Activated T-helper 1 cell treated with anti-CD3 and anti-CD28 coated beads, Interleukin-12 subunit alpha, Interleukin-12 subunit beta, Interleukin-2, Interleukin-4 antibody, amounts not matched to agents 30 ng/mL and 10 ng/mL and 1 ng/mL, durations not matched to agents 14 hours and 24 hours and 36 hours (primary cell): ENCODE data around the gene GALNTL6. TPM values are rescaled to one million over a fixed set of nuclear protein-coding genes. Genes with fewer than 3 reads are reported as not detected.
"Not testable (repeated sequence)": the region's sequence is repeated elsewhere in the genome, so short reads cannot be mapped to it uniquely, and the experiment has no call there.

Experiments
- DNase-seq: peaks from one replicate; pipeline ENCODE4 v3.0.0; 2021; ENCODE audit warnings: low spot score
- H3K27ac Mint-ChIP-seq: one replicate; pipeline ENCODE4 v1.8.0; 2021; ENCODE audit warnings: mild to moderate bottlenecking, mixed read lengths
- H3K27me3 Mint-ChIP-seq: one replicate; pipeline ENCODE4 v1.8.0; 2022; ENCODE audit warnings: mild to moderate bottlenecking, moderate library complexity, mixed read lengths; ENCODE audit not compliant: insufficient read depth
- H3K36me3 Mint-ChIP-seq: one replicate; pipeline ENCODE4 v1.8.0; 2021; ENCODE audit warnings: low read depth, mixed read lengths
- H3K4me1 Mint-ChIP-seq: one replicate; pipeline ENCODE4 v1.8.0; 2021; ENCODE audit warnings: low read depth, mixed read lengths
- H3K4me3 Mint-ChIP-seq: one replicate; pipeline ENCODE4 v1.8.0; 2021; ENCODE audit warnings: mild to moderate bottlenecking, moderate library complexity, mixed read lengths
- H3K9me3 Mint-ChIP-seq: one replicate; pipeline ENCODE4 v1.8.0; 2021; ENCODE audit warnings: mixed read lengths
- intact Hi-C: fragments of 100-400 bp; cut with micrococcal nuclease; formaldehyde crosslinking; loops from one replicate; pipeline ENCODE4 v1.15.1; 2024
- total RNA-seq: library from RNA; stranded (reverse); gene quantifications from 2 replicates; pipeline ENCODE4 v1.2.3, GENCODE V29; 2022

The GALNTL6 gene
- total RNA-seq, 1 donor from 2014 or later: not detected

DNA sequence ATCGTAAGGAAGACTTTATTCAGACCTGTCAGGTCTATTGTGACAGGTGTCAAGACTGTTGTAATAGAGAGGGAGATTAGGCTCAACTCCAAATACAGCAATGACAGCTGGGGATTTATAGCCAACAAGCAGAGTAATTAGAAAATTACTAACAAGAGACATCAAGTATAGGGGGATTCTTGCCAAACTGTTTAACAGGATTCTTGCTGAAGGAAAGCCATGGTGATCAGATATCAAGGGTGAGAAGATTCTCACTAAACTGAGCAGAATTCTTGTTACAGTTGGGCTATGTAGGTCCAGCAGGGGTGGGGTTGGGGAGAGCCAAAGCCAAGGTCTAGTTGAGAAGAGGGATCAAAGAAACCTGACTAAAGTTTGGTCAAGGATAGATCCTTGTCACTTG is 894.4 kb downstream of the GALNTL6 start:
- no peak overlapping the region for H3K4me3 Mint-ChIP-seq
- intact Hi-C loops: no loop called here
- H3K36me3 Mint-ChIP-seq: no peaks in the 10 kb centered on the region

DNA sequence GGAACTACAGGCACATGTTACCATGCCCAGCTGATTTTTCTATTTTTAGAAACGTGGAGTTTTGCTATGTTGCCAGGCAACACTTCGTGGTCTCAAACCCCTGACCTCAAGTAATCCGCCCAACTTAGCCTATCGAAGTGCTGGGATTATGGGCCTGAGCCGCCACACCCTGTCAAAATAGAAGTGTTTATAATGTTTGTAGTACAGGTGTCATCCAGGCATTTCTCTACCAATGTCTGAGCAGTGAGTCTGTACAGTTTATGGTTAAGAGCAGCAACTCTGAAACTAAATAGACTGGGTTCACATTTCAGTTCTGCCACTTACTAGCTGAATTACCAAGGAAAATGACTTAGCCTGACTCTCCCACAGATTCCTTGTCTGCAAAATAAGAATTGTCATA is 895.0 kb downstream of the GALNTL6 start:
- no peak overlapping the region for H3K4me3 Mint-ChIP-seq
- H3K9me3 Mint-ChIP-seq: peaks cover 13% of the 10 kb centered on the region
- H3K27ac Mint-ChIP-seq: no peak overlapping the region
- no peaks in the 10 kb centered on the region for H3K4me1 Mint-ChIP-seq
- intact Hi-C loops: no loop called here
- no peaks in the 10 kb centered on the region for H3K36me3 Mint-ChIP-seq
- DNase-seq: no peak
- H3K27me3 Mint-ChIP-seq: no peaks in the 10 kb centered on the region

More for the DNA sequence above, 894.4 kb downstream of the GALNTL6 start:
- Mint-ChIP-seq H3K27ac (no peak overlapping the region), H3K9me3 (peaks cover 13% of the 10 kb centered on the region), H3K27me3 (no peaks in the 10 kb centered on the region), H3K4me1 (no peaks in the 10 kb centered on the region)
- no peak for DNase-seq

DNA sequence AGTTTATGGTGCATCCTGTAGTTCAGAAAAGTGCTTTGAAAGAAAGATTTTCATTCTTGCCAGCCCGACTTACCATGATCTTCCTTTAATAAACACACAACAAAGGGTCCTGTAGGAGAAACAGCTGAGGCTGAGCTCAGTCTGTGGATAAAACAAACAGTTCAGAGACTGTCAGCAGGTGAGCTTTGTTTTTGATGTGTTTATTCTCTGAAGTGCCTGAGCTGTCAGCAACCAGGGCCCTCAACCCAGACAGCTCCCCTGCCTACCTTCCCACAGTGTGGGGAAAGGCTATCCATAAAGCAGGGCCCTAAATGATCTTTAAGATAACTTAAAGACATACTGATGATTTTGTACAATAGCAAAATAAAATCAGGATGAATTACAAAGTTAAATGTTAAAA is 896.2 kb downstream of the GALNTL6 start:
- no peak overlapping the region for H3K4me3 Mint-ChIP-seq
- H3K4me1 Mint-ChIP-seq: no peaks in the 10 kb centered on the region
- no peak overlapping the region for H3K27ac Mint-ChIP-seq
- DNase-seq: no peak
- intact Hi-C loops: no loop called here
- H3K36me3 Mint-ChIP-seq: no peaks in the 10 kb centered on the region
- H3K27me3 Mint-ChIP-seq: no peaks in the 10 kb centered on the region
- H3K9me3 Mint-ChIP-seq: peaks cover 13% of the 10 kb centered on the region

- Mint-ChIP-seq H3K36me3 (no peaks in the 10 kb centered on the region), H3K4me3 (no peak overlapping the region), H3K9me3 (no peaks in the 10 kb centered on the region), H3K27me3 (no peaks in the 10 kb centered on the region), H3K4me1 (no peaks in the 10 kb centered on the region), H3K27ac (no peak overlapping the region)
- DNase-seq: no peak
- intact Hi-C loops: no loop called here
These were observed 903.1 kb downstream of the GALNTL6 start for GRCh38 chr4:172716291-172716690.

DNA sequence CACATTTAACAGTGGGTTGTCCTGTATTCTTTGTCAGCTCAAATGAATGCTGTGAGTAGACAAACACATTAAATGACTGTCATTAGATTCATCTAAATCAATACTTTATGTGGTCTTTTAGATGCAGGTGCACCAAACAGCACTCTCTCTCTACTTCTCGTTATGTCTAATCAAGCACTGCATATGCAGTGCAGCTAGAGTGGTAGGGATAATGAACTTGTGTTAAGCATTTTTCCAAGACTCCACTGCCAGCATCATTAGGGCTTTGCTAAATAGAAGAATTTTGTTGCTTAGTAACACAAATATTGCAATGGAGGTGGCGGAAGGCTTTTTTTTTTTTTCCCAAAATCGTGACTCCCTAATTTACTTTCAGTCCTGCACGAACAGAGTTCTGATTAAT is 908.5 kb downstream of the GALNTL6 start:
- no peak overlapping the region for H3K4me3 Mint-ChIP-seq
- peaks cover 5% of the 10 kb centered on the region for H3K9me3 Mint-ChIP-seq
- H3K4me1 Mint-ChIP-seq: no peaks in the 10 kb centered on the region
- intact Hi-C loops: no loop called here
- no peaks in the 10 kb centered on the region for H3K27me3 Mint-ChIP-seq
- H3K27ac Mint-ChIP-seq: no peak overlapping the region
- DNase-seq: no peak
- no peaks in the 10 kb centered on the region for H3K36me3 Mint-ChIP-seq

DNA sequence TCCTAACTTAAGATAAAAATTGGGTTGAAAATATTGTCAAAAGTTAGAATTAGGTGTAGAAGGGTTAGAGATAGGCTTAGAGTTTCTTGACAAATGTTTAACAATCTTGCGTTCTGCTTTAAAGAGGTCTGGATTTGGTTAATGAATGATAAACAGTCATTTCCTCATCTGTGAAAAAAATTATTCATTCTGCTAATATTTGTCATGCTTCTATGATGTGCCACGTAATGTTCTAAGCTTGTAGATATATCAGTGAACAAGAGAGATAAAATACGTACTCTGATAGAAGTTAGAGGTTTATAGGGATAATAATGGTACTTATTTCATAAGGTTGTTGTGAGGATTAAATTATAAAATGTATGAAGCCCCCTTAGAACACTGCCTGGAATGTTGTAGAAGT is 912.4 kb downstream of the GALNTL6 start:
- no peaks in the 10 kb centered on the region for H3K36me3 Mint-ChIP-seq
- DNase-seq: no peak

DNA sequence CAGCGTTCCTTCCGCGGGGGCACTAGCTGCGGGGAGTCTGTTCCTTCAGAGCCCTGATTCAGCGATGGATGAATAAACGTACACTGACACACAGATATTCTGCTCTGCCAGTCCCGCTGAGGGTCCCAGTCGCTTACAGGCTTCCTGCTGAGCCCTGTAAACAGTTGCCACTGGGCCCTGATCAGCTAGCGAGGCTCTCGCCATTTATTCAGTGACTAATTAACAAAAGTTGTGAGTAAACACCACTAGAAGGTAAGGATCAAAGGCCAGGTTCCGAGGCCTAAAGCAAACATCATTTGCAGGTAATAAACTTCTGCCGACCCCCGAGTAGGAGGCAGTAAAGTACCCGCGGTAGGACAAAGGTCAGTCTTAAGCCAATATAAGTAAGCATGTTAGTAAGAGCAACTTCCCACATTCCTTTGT is 912.8 kb downstream of the GALNTL6 start:
- peaks cover 5% of the 10 kb centered on the region for H3K9me3 Mint-ChIP-seq

More for the DNA sequence above, 912.4 kb downstream of the GALNTL6 start:
- peaks cover 5% of the 10 kb centered on the region for H3K9me3 Mint-ChIP-seq
- no peaks in the 10 kb centered on the region for H3K4me1 Mint-ChIP-seq
- H3K4me3 Mint-ChIP-seq: no peak overlapping the region
- intact Hi-C loops: no loop called here
- no peaks in the 10 kb centered on the region for H3K27me3 Mint-ChIP-seq
- no peak overlapping the region for H3K27ac Mint-ChIP-seq

DNA sequence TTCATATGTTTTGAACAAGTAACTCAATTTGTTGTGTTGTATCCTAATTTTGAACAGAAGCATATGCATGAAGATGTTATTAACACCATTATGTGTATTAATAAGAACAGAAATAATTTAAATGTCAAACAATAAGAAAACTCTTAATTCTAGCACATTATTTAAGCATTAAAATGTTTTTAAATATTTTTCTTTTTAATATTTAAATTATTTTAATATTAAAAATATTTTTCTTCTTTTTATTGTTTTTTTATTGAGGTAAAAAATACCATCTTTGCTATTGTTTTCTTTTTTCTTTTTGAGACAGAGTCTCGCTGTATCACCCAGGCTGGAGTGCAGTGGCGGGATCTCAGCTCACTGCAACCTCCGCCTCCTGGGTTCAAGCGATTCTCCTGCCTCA is 914.4 kb downstream of the GALNTL6 start:
- DNase-seq: no peak
- Mint-ChIP-seq H3K9me3 (peaks cover 13% of the 10 kb centered on the region), H3K27ac (no peak overlapping the region), H3K27me3 (no peaks in the 10 kb centered on the region), H3K4me3 (no peak overlapping the region), H3K36me3 (no peaks in the 10 kb centered on the region), H3K4me1 (no peaks in the 10 kb centered on the region)
- intact Hi-C loops: no loop called here

More for the DNA sequence above, 912.8 kb downstream of the GALNTL6 start:
- Mint-ChIP-seq H3K27ac (no peak overlapping the region), H3K27me3 (no peaks in the 10 kb centered on the region), H3K4me3 (no peak overlapping the region), H3K4me1 (no peaks in the 10 kb centered on the region), H3K36me3 (no peaks in the 10 kb centered on the region)
- DNase-seq: no peak
- intact Hi-C loops: no loop called here

- H3K9me3 Mint-ChIP-seq: peaks cover 38% of the 10 kb centered on the region
- intact Hi-C loops, H3K27ac Mint-ChIP-seq, H3K4me1 Mint-ChIP-seq, DNase-seq, H3K36me3 Mint-ChIP-seq, H3K27me3 Mint-ChIP-seq, H3K4me3 Mint-ChIP-seq: not testable (repeated sequence)
These were observed 920.4 kb downstream of the GALNTL6 start for GRCh38 chr4:172733645-172734044.

DNA sequence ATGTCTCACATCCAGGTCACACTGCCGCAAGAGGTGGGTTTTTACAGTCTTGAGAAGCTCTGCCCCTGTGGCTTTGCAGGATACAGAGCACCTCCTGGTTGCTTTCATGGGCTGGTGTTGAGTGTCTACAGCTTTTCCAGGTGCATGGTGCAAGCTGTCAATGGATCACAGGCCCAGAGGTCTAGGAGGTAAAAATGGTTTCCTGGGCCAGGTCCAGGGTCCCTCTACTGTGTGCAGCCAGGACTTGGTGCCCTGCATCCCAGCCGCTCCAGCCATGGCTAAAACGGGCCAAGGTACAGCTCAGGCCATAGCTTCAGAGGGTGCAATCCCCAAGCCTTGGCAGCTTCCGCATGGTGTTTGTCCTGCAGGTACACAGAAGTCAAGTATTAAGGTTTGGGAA is 921.4 kb downstream of the GALNTL6 start:
- H3K27me3 Mint-ChIP-seq: no peaks in the 10 kb centered on the region
- peaks cover 42% of the 10 kb centered on the region for H3K9me3 Mint-ChIP-seq
- DNase-seq: no peak
- no peaks in the 10 kb centered on the region for H3K4me1 Mint-ChIP-seq
- no peak overlapping the region for H3K27ac Mint-ChIP-seq
- intact Hi-C loops: no loop called here
- no peaks in the 10 kb centered on the region for H3K36me3 Mint-ChIP-seq
- no peak overlapping the region for H3K4me3 Mint-ChIP-seq

DNA sequence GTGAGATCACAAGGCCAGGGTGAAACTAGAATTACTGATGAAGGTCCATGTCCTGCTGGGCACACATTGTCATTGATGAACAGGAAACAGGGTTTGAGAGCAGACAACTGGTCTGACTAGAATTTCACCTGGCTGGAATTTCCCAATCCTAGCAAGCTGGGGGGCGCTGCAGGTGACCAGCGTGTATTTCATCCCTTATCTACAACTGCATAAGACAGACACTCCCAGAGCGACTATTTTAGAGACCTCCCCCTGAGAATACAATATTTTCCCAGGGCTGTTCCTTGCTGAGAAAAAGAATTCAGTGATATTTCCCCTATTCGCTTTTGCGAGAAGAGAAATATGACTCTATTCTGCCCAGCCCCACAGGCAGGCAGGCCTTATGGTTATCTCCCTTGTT is 922.8 kb downstream of the GALNTL6 start:
- intact Hi-C loops: no loop called here
- Mint-ChIP-seq H3K27me3 (no peaks in the 10 kb centered on the region), H3K27ac (no peak overlapping the region), H3K4me1 (no peaks in the 10 kb centered on the region), H3K9me3 (peaks cover 42% of the 10 kb centered on the region), H3K36me3 (no peaks in the 10 kb centered on the region), H3K4me3 (no peak overlapping the region)
- DNase-seq: no peak

- H3K27me3 Mint-ChIP-seq: no peaks in the 10 kb centered on the region
- H3K4me3 Mint-ChIP-seq: no peak overlapping the region
- H3K9me3 Mint-ChIP-seq: peaks cover 22% of the 10 kb centered on the region
- intact Hi-C loops: no loop called here
- no peaks in the 10 kb centered on the region for H3K36me3 Mint-ChIP-seq
- no peaks in the 10 kb centered on the region for H3K4me1 Mint-ChIP-seq
- H3K27ac Mint-ChIP-seq: no peak overlapping the region
- no peak for DNase-seq
These were observed 927.2 kb downstream of the GALNTL6 start for GRCh38 chr4:172740434-172740833.

DNA sequence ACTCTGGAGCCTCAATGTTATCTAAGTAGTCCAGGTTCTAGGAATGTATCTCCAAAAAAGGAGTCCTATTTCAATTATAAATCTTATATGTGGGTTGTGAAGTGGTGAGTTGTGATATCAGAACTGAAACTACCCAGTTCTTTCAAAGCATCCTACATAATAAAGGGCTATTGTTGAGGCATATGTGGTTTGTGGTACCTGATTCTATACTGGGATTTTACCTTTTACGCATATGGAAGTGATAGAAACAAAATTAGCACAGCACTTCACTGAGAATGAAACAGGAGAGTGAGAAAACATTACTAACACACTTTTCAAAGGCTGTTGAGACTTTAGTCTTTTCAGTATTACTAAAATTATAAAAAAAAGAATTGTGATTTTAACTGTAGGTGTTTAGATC is 937.7 kb downstream of the GALNTL6 start:
- H3K9me3 Mint-ChIP-seq: no peaks in the 10 kb centered on the region
- no peak for DNase-seq
- no peaks in the 10 kb centered on the region for H3K27me3 Mint-ChIP-seq
- no peaks in the 10 kb centered on the region for H3K36me3 Mint-ChIP-seq
- no peak overlapping the region for H3K27ac Mint-ChIP-seq
- no peaks in the 10 kb centered on the region for H3K4me1 Mint-ChIP-seq
- H3K4me3 Mint-ChIP-seq: no peak overlapping the region
- intact Hi-C loops: no loop called here

DNA sequence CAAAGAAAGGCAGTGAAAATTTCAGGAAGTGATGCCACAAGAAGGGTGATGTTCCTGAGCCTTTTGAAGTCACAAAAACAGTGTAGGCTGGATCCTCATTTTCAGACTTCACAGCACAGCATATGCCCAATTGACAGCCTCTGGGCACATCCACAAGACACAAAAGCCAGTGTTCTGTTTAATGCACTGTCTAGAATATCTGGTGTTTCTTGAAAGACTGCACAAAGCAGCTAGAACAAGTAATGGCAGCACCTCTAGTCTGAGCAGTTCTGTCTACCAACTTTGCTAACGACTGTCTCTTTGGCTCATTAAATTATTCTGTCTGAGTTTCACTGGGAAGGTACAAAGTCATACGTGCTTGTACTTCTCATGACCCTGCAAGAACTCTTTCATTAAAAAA is 938.3 kb downstream of the GALNTL6 start:
- Mint-ChIP-seq H3K36me3 (no peaks in the 10 kb centered on the region), H3K27me3 (no peaks in the 10 kb centered on the region), H3K27ac (no peak overlapping the region), H3K4me1 (no peaks in the 10 kb centered on the region), H3K4me3 (no peak overlapping the region), H3K9me3 (no peaks in the 10 kb centered on the region)
- intact Hi-C loops: no loop called here
- DNase-seq: no peak
